Measurements from ENCODE around the gene UBXN2A. TPM values are rescaled to one million over a fixed set of nuclear protein-coding genes. Genes with fewer than 3 reads are reported as not detected.
A peak's percentile ranks its signal among the peaks of the same experiment; 100 is the strongest.

Gene UBXN2A
- total and polyA plus RNA-seq, 10 donors = 4.3 to 12.4 (median 8.5) TPM

DNA sequence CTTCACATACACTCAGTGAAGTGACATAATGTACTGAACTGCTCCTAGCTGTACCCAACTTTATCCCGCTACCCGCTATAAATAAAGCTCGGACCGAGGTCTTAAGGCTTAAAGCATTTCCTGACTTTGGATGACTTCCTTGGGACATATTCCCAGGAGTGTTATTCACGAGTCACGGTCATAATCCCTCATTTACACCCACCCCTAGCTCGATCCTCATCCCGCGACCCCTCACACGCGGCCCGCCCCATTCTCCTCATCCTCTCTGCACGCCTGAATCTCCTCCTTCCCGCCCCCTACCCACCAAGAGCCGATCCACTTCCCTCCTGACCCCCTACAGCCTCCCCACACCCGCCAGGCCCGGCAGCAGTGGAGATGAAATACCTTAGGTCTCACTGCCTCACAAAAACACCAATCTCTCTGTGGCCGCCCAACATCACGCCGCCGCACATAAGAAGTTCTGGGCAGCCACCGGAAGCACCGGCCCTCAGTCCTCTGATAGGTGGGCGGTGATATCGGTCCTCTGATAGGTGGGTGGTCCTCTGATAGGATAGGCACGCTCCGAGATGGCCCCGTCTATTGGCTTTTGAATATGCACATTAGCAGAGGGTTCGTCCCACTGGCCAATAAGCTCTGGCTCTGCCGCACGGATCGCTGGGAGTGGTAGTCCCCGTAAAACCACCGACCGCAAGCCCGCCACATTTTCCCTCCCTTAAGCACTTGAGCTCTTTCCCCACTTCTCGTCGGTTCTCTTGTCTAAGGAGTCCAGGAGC lies 106.9 kb downstream of the UBXN2A start, which contains the start of gene WDCP:
Gene WDCP, minus strand, starts transcription at position 462 of the 773 bp plus-strand sequence. CDS start 7,897 bp downstream, outside the sequence.
- Histone ChIP-seq H3K9me3 (no peaks in the 10 kb centered on the region), H3K27me3 (replicated peaks in 1 of 7) (peaks cover 0 to 27% (median 0%) of the 10 kb centered on the region in 7 donors), H3K4me1 (peaks cover 18 to 51% (median 37%) of the 10 kb centered on the region in 6 donors), H3K27ac (peak within 1 kb of the TSS in 7 of 8 donors; percentile 65 to 84 (median 75)), H3K36me3 (no peaks in the 10 kb centered on the region), H3K4me3 (peak within 1 kb of the TSS; percentile 58 to 82 (median 70))
- intact Hi-C loops (cut with DNase I; ENCODE audit: low total_unique reads) = no loop called here
- peak; percentile 95 for DNase-seq
- peak in 1 of 3 donors; percentile 30 for TF ChIP-seq POLR2A (IDR thresholded peaks at IDR 0.05)
- TF ChIP-seq POLR2AphosphoS5 (IDR thresholded peaks at IDR 0.05) = peak; percentile 79 to 92 (median 92)
- TF ChIP-seq, protein P1, sequence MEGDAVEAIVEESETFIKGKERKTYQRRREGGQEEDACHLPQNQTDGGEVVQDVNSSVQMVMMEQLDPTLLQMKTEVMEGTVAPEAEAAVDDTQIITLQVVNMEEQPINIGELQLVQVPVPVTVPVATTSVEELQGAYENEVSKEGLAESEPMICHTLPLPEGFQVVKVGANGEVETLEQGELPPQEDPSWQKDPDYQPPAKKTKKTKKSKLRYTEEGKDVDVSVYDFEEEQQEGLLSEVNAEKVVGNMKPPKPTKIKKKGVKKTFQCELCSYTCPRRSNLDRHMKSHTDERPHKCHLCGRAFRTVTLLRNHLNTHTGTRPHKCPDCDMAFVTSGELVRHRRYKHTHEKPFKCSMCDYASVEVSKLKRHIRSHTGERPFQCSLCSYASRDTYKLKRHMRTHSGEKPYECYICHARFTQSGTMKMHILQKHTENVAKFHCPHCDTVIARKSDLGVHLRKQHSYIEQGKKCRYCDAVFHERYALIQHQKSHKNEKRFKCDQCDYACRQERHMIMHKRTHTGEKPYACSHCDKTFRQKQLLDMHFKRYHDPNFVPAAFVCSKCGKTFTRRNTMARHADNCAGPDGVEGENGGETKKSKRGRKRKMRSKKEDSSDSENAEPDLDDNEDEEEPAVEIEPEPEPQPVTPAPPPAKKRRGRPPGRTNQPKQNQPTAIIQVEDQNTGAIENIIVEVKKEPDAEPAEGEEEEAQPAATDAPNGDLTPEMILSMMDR (IDR thresholded peaks at IDR 0.05 in 8 of 11, conservative IDR thresholded peaks at IDR 0.05 in 3 of 11) = peak in 1 of 11 experiments; percentile 6
- 0 to 1% (median 0%) methylated on average over 35 to 38 of the region's 38 CpGs for WGBS, 5 donors

DNA sequence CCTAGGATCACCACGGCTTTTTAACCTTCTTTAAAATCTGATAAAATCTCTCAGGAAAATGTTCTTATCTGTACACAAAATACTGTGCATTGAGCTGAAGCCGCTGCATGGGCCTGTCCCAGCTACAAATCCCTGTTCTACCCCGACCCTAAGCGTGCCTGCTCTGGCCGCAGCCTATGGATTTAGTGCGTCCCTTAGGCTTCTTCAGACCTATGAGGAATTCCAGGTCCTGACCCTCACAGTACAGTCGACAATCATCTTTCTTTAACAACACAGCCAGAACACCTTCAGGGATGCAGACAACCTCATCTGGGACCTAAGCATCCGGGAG lies 107.4 kb downstream of the UBXN2A start:
- Histone ChIP-seq H3K4me3 (peak overlapping the region in 6 of 8 donors; percentile 61 to 82 (median 74)), H3K27me3 (replicated peaks in 1 of 7) (peaks cover 0 to 27% (median 0%) of the 10 kb centered on the region in 7 donors), H3K36me3 (no peaks in the 10 kb centered on the region), H3K4me1 (peaks cover 18 to 51% (median 37%) of the 10 kb centered on the region in 6 donors), H3K9me3 (no peaks in the 10 kb centered on the region), H3K27ac (no peak overlapping the region)
- DNase-seq = no peak
- 38 to 58% (median 46%) methylated on average over 8 of the region's 8 CpGs for WGBS, 5 donors
- intact Hi-C loops (cut with DNase I; ENCODE audit: low total_unique reads) = no loop called here
- TF ChIP-seq POLR2AphosphoS5 (IDR thresholded peaks at IDR 0.05) = no peak
- TF ChIP-seq, protein P1 (IDR thresholded peaks at IDR 0.05 in 8 of 11, conservative IDR thresholded peaks at IDR 0.05 in 3 of 11) = no peak
- no peak for TF ChIP-seq POLR2A (IDR thresholded peaks at IDR 0.05)

DNA sequence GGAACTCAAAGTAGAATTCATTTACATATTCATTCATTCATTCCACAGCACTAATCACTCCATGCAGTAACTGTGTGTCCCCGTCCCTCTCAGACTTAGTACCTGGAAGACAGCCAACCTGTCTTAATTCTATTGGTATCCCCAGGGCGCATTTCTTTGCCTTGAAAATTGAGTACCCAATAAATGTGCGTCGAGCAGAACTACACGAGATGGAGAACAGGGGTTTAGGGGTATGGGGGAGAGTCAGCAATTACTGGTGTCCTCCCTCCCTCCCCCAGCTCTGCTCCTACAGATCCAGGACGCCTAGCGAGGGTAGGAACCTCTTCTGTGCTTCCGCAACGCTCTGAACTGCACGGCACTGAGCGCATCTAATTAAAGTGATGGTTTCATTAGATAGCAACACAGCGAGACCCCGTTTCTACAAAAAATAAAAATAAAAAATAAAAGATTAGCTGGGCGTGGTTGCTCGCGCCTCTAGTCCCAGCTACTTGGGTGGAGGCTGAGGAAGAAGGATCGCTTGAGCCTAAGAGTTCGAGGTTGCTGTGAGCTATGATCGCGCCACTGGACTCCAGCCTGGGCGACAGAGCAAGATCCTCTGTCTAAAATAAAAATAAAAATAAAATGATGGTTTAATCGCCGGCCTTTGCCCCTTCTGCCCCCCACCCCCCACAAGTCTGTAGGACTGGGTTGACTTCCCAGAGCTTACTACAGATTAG lies 108.7 kb downstream of the UBXN2A start:
- H3K27me3 ChIP-seq (replicated peaks in 1 of 7) = peaks cover 0 to 27% (median 0%) of the 10 kb centered on the region in 7 donors
- no peak for TF ChIP-seq POLR2A (IDR thresholded peaks at IDR 0.05)
- TF ChIP-seq, protein P1 (IDR thresholded peaks at IDR 0.05 in 8 of 11, conservative IDR thresholded peaks at IDR 0.05 in 3 of 11) = no peak
- no peak for TF ChIP-seq POLR2AphosphoS5 (IDR thresholded peaks at IDR 0.05)
- intact Hi-C loops (cut with DNase I; ENCODE audit: low total_unique reads) = no loop called here

More for the DNA sequence above, 108.7 kb downstream of the UBXN2A start:
- Histone ChIP-seq H3K9me3 (no peaks in the 10 kb centered on the region), H3K4me1 (peaks cover 18 to 51% (median 37%) of the 10 kb centered on the region in 6 donors), H3K36me3 (no peaks in the 10 kb centered on the region), H3K4me3 (peak overlapping the region; percentile 52 to 89 (median 62)), H3K27ac (peak overlapping the region in 1 of 8 donors; percentile 61)
- DNase-seq = no peak
- 22 to 41% (median 23%) methylated on average over 23 of the region's 23 CpGs for WGBS, 5 donors
